Stimulated activated CD4-positive, alpha-beta T cell treated with anti-CD3 and anti-CD28 coated beads, Interleukin-4, amount 100 ng/mL, for 48 hours (primary cell): ENCODE results near the gene SIVA1.

ENCODE experiments used
- DNase-seq, 2 donors: peaks; one replicate each; pipeline ENCODE4 v3.0.0-alpha.2; 2020; ENCODE audit warnings: low read depth in 2 of 2

Gene SIVA1

GRCh38 chr14:104797115-104798044 is 44.4 kb downstream of the SIVA1 start:
- DNase-seq = no peak

- DNase-seq = no peak
Observed at GRCh38 chr14:104798300-104799243, 45.6 kb downstream of the SIVA1 start.

GRCh38 chr14:104799244-104800014 is 46.5 kb downstream of the SIVA1 start:
- no peak for DNase-seq

- DNase-seq = peak; percentile 59 to 74
Observed at GRCh38 chr14:104800015-104800770, 47.2 kb downstream of the SIVA1 start.

- peak in 1 of 2 donors; percentile 56 for DNase-seq
Observed at GRCh38 chr14:104800771-104801519, 48.0 kb downstream of the SIVA1 start, which contains the start of gene ZBTB42. Gene ZBTB42, plus strand, starts transcription at chr14:104801101. Its CDS starts 97 bp downstream, at chr14:104801198.

GRCh38 chr14:104801520-104802393 is 48.8 kb downstream of the SIVA1 start:
- DNase-seq = no peak

- no peak for DNase-seq
Observed at GRCh38 chr14:104802394-104803184, 49.6 kb downstream of the SIVA1 start.

- no peak for DNase-seq
Observed at GRCh38 chr14:104803280-104803911, 50.4 kb downstream of the SIVA1 start.

- DNase-seq = no peak
Observed at GRCh38 chr14:104803912-104804410, 51.0 kb downstream of the SIVA1 start.

- no peak for DNase-seq
Observed at GRCh38 chr14:104804481-104805325, 51.8 kb downstream of the SIVA1 start.

- no peak for DNase-seq
Observed at GRCh38 chr14:104805326-104805678, 52.4 kb downstream of the SIVA1 start.

- DNase-seq = no peak
Observed at GRCh38 chr14:104805941-104806624, 53.1 kb downstream of the SIVA1 start.

GRCh38 chr14:104806625-104807465 is 53.9 kb downstream of the SIVA1 start:
- no peak for DNase-seq

- no peak for DNase-seq
Observed at GRCh38 chr14:104808456-104808855, 55.5 kb downstream of the SIVA1 start.
